Neural progenitor cell (in vitro differentiated cells): ENCODE data around the gene CAPN8.

Experiments
- EZH2 ChIP-seq: fragments of 200-600 bp; sonication (generic); IDR thresholded peaks from 2 replicates; pipeline ENCODE4 v1.6.1; 2017; ENCODE audit warnings: antibody characterized with exemption, mild to moderate bottlenecking, moderate library complexity
- TF ChIP-seq, protein P1 (sequence below): fragments of 200-600 bp; sonication (generic); IDR thresholded peaks from 2 replicates; pipeline ENCODE4 v1.5.1; 2017; ENCODE audit warnings: antibody characterized with exemption, mild to moderate bottlenecking

DNA sequence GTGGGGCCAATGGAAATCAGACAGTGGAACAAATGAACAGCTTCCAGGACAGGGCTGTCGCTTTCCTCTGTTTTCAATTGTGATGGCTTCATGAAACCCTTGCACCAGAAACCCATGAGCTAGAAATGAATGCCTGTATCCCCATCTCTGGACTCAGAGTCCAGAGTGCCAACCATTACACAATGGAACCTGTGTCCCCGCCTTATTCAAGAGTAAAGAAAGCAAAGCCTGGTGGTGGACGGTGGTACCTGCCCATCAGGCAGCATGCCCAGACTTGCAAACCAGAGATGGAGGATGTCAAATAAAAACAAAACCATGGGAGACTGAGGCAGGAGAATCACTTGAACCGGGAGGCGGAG is 42.5 kb upstream of the CAPN8 start:
- no peak for TF ChIP-seq EZH2
- TF ChIP-seq, protein P1, sequence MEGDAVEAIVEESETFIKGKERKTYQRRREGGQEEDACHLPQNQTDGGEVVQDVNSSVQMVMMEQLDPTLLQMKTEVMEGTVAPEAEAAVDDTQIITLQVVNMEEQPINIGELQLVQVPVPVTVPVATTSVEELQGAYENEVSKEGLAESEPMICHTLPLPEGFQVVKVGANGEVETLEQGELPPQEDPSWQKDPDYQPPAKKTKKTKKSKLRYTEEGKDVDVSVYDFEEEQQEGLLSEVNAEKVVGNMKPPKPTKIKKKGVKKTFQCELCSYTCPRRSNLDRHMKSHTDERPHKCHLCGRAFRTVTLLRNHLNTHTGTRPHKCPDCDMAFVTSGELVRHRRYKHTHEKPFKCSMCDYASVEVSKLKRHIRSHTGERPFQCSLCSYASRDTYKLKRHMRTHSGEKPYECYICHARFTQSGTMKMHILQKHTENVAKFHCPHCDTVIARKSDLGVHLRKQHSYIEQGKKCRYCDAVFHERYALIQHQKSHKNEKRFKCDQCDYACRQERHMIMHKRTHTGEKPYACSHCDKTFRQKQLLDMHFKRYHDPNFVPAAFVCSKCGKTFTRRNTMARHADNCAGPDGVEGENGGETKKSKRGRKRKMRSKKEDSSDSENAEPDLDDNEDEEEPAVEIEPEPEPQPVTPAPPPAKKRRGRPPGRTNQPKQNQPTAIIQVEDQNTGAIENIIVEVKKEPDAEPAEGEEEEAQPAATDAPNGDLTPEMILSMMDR: no peak
